Gastrocnemius medialis (tissue), 4 donors: Measurements from ENCODE around the gene LDLRAP1. TPM values are rescaled to one million over a fixed set of nuclear protein-coding genes. Genes with fewer than 3 reads are reported as not detected.
"Not testable (repeated sequence)": the region's sequence is repeated elsewhere in the genome, so short reads cannot be mapped to it uniquely, and the experiment has no call there.

Experiments
- ATAC-seq, 2 donors: fragments of 150-250 bp; one replicate each; pipeline ENCODE4 v1.9.1; 2016
- DNase-seq, 2 donors: peaks; one replicate each; pipeline ENCODE4 v3.0.0-alpha.2; 2019
- H3K27ac ChIP-seq, 4 donors: fragments of 200-600 bp; sonication (generic); 1 replicate in 1 of 4; 2 replicates in 3 of 4; pipeline ENCODE4 v1.5.1; 2016 to 2018; ENCODE audit warnings: mild to moderate bottlenecking in 2 of 4, moderate library complexity in 1 of 4
- H3K27me3 ChIP-seq, 3 donors: fragments of 200-600 bp; sonication (generic) in 2 of 3; 1 replicate in 1 of 3; 2 replicates in 2 of 3; pipeline versions ENCODE4 v1.5.1 to v1.6.0; 2016 to 2019; ENCODE audit warnings: mild to moderate bottlenecking in 1 of 3, moderate library complexity in 1 of 3
- H3K36me3 ChIP-seq, 2 donors: fragments of 200-600 bp; sonication (generic) in 1 of 2; one replicate each; pipeline ENCODE4 v1.5.1; 2017 to 2018
- H3K4me1 ChIP-seq, 2 donors: fragments of 200-600 bp; sonication (generic) in 1 of 2; one replicate each; pipeline ENCODE4 v1.5.1; 2016 to 2017; ENCODE audit warnings: mild to moderate bottlenecking in 2 of 2
- H3K4me3 ChIP-seq, 4 donors: fragments of 200-600 bp; sonication (generic) in 3 of 4; 1 replicate in 1 of 4; 2 replicates in 3 of 4; pipeline ENCODE4 v1.5.1; 2016 to 2019; ENCODE audit warnings: mild to moderate bottlenecking in 2 of 4
- H3K9me3 ChIP-seq, 3 donors: fragments of 200-600 bp; sonication (generic) in 2 of 3; 1 replicate in 1 of 3; 2 replicates in 2 of 3; pipeline ENCODE4 v1.5.1; 2016 to 2019
- CTCF ChIP-seq, 5 experiments: fragments of 450-650 bp in 3 of 5; fragments of 200-600 bp in 2 of 5; sonication (generic) in 2 of 5; IDR thresholded peaks in 4 of 5; conservative IDR thresholded peaks in 1 of 5; 1 replicate in 4 of 5; 2 replicates in 1 of 5; pipeline ENCODE4 v1.5.1; 2016 to 2019; ENCODE audit warnings: antibody characterized with exemption in 5 of 5, mild to moderate bottlenecking in 3 of 5, moderate library complexity in 3 of 5
- POLR2A ChIP-seq, 2 donors: fragments of 450-650 bp; IDR thresholded peaks; one replicate each; pipeline ENCODE4 v1.6.1; 2017; ENCODE audit warnings: antibody characterized with exemption in 2 of 2, mild to moderate bottlenecking in 2 of 2, moderate library complexity in 2 of 2
- in situ Hi-C, 4 donors: fragments of 200-750 bp; cut with MboI; loops; one replicate each; pipeline versions ENCODE4 v1.15.0 to v1.8.0; 2017; ENCODE audit warnings: low sequenced_read_pairs in 4 of 4
- intact Hi-C: fragments of 100-400 bp; cut with DNase I; formaldehyde crosslinking; loops from one replicate; pipeline ENCODE4 v1.15.1; 2023; ENCODE audit warnings: low total_unique reads
- total RNA-seq, 4 donors: library from RNA; depleted of rRNA; stranded (reverse); fragments of >200 nt; gene quantifications; one replicate each; pipeline versions ENCODE4 v1.1.0 to v1.2.3, GENCODE V29; 2016

LDLRAP1 gene
- total RNA-seq, 4 donors from 2014 or later = 10.0 to 17.9 (median 14.2) TPM

- no peak for ATAC-seq
- no peak for DNase-seq
- TF ChIP-seq CTCF (IDR thresholded peaks at IDR 0.05 in 4 of 5, conservative IDR thresholded peaks at IDR 0.05 in 1 of 5) (no peak), POLR2A (IDR thresholded peaks at IDR 0.05) (no peak)
- Histone ChIP-seq H3K27ac (no peak overlapping the region), H3K9me3 (no peaks in the 10 kb centered on the region), H3K27me3 (no peaks in the 10 kb centered on the region), H3K36me3 (no peaks in the 10 kb centered on the region), H3K4me3 (no peak overlapping the region), H3K4me1 (no peaks in the 10 kb centered on the region)
- in situ Hi-C loops (no loop called here), intact Hi-C loops (no loop called here)
These were observed 55.5 kb downstream of the LDLRAP1 start for GRCh38 chr1:25598879-25599278.

GRCh38 chr1:25599969-25600610 is 56.7 kb downstream of the LDLRAP1 start:
- no peak for ATAC-seq
- H3K27me3 ChIP-seq = no peaks in the 10 kb centered on the region
- in situ Hi-C loops (loop anchor here in 1 of 4 donors (25.0 kb wide), 1 partner anchor 137 kb away; no protein-coding TSS in a partner anchor), intact Hi-C loops (no loop called here)
- no peak for DNase-seq
- H3K4me1 ChIP-seq = no peaks in the 10 kb centered on the region
- H3K4me3 ChIP-seq = no peak overlapping the region
- H3K27ac ChIP-seq = no peak overlapping the region
- TF ChIP-seq POLR2A (IDR thresholded peaks at IDR 0.05) (no peak), CTCF (IDR thresholded peaks at IDR 0.05 in 4 of 5, conservative IDR thresholded peaks at IDR 0.05 in 1 of 5) (no peak)
- H3K36me3 ChIP-seq = no peaks in the 10 kb centered on the region
- H3K9me3 ChIP-seq = no peaks in the 10 kb centered on the region

GRCh38 chr1:25600971-25601699 is 57.7 kb downstream of the LDLRAP1 start:
- intact Hi-C loops, H3K36me3 ChIP-seq, H3K4me3 ChIP-seq, H3K4me1 ChIP-seq, H3K27me3 ChIP-seq, DNase-seq, ATAC-seq, H3K27ac ChIP-seq, H3K9me3 ChIP-seq: not testable (repeated sequence)
- in situ Hi-C loops = loop anchor here in 1 of 4 donors (25.0 kb wide), 1 partner anchor 136 kb away; no protein-coding TSS in a partner anchor

- DNase-seq, H3K36me3 ChIP-seq, ATAC-seq, intact Hi-C loops, H3K27ac ChIP-seq, H3K9me3 ChIP-seq, H3K4me3 ChIP-seq, H3K4me1 ChIP-seq, H3K27me3 ChIP-seq: not testable (repeated sequence)
- in situ Hi-C loops = loop anchor here in 1 of 4 donors (25.0 kb wide), 1 partner anchor 133 kb away; no protein-coding TSS in a partner anchor
These were observed 60.6 kb downstream of the LDLRAP1 start for GRCh38 chr1:25603779-25604538.

GRCh38 chr1:25607123-25607522 is 63.7 kb downstream of the LDLRAP1 start:
- TF ChIP-seq CTCF (IDR thresholded peaks at IDR 0.05 in 4 of 5, conservative IDR thresholded peaks at IDR 0.05 in 1 of 5) (no peak), POLR2A (IDR thresholded peaks at IDR 0.05) (no peak)
- Histone ChIP-seq H3K27ac (no peak overlapping the region), H3K4me1 (no peaks in the 10 kb centered on the region), H3K4me3 (no peak overlapping the region), H3K27me3 (no peaks in the 10 kb centered on the region), H3K9me3 (no peaks in the 10 kb centered on the region), H3K36me3 (no peaks in the 10 kb centered on the region)
- ATAC-seq (no peak), DNase-seq (no peak)
- in situ Hi-C loops (loop anchor here in 2 of 4 donors (5.0 to 25.0 kb wide), 2 partner anchors 130 to 140 kb away; no protein-coding TSS in a partner anchor), intact Hi-C loops (no loop called here)
